WERI-Rb-1 (cell line): ENCODE measurements around the gene USP3.

Source experiments
- DNase-seq: peaks from one replicate; pipeline ENCODE4 v3.0.0-alpha.2; 2020
- H3K27ac ChIP-seq: fragments of 250-450 bp; sonication (Bioruptor Pico); 2 replicates; pipeline ENCODE4 v1.5.1; 2020; ENCODE audit warnings: mild to moderate bottlenecking, moderate library complexity
- H3K27me3 ChIP-seq: fragments of 250-450 bp; sonication (Bioruptor Pico); 2 replicates; pipeline ENCODE4 v1.5.1; 2021; ENCODE audit warnings: mild to moderate bottlenecking, low read depth, moderate library complexity; ENCODE audit not compliant: insufficient read depth, severe bottlenecking
- H3K36me3 ChIP-seq: fragments of 250-450 bp; sonication (Bioruptor Pico); 2 replicates; pipeline ENCODE4 v1.5.1; 2020; ENCODE audit warnings: mild to moderate bottlenecking, moderate library complexity
- H3K4me3 ChIP-seq: 2 replicates; pipeline ENCODE4 v1.5.1; 2011; ENCODE audit warnings: low read depth, mild to moderate bottlenecking, control low read depth, low read length
- H3K9me3 ChIP-seq: fragments of 250-450 bp; sonication (Bioruptor Pico); 2 replicates; pipeline ENCODE4 v1.5.1; 2021; ENCODE audit warnings: mild to moderate bottlenecking, moderate library complexity; ENCODE audit not compliant: severe bottlenecking
- TF ChIP-seq, protein P1 (sequence below): IDR thresholded peaks from 2 replicates; pipeline ENCODE4 v1.5.1; 2011; ENCODE audit warnings: low read depth, mild to moderate bottlenecking, control low read depth, inconsistent platforms, low read length

USP3 gene

GRCh38 chr15:63573533-63573932 lies 69.1 kb downstream of the USP3 start:
- H3K36me3 ChIP-seq: peaks cover 45% of the 10 kb centered on the region
- TF ChIP-seq, protein P1, sequence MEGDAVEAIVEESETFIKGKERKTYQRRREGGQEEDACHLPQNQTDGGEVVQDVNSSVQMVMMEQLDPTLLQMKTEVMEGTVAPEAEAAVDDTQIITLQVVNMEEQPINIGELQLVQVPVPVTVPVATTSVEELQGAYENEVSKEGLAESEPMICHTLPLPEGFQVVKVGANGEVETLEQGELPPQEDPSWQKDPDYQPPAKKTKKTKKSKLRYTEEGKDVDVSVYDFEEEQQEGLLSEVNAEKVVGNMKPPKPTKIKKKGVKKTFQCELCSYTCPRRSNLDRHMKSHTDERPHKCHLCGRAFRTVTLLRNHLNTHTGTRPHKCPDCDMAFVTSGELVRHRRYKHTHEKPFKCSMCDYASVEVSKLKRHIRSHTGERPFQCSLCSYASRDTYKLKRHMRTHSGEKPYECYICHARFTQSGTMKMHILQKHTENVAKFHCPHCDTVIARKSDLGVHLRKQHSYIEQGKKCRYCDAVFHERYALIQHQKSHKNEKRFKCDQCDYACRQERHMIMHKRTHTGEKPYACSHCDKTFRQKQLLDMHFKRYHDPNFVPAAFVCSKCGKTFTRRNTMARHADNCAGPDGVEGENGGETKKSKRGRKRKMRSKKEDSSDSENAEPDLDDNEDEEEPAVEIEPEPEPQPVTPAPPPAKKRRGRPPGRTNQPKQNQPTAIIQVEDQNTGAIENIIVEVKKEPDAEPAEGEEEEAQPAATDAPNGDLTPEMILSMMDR: no peak

DNA sequence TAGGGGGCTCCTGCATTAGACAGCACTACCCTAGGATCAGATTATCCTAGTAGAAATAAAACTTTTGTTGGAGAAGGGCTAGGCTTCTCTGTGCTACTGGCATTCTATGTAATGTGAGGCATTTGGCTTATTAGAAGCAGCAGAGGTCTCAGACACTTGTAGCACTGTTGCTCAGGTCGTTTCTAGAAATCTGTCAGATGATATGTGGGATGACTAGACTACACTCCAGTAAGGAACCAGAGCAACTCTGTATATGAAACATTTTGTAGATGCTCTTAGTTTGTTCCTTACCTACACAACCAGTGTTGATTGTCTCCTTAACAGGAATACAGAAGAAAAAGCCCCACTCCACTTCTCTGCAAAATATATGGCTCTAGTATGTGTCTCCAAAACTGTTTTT lies 70.9 kb downstream of the USP3 start:
- TF ChIP-seq, protein P1: no peak
- Histone ChIP-seq H3K36me3 (peaks cover 42% of the 10 kb centered on the region), H3K9me3 (no peaks in the 10 kb centered on the region), H3K27ac (no peak overlapping the region), H3K4me3 (no peak overlapping the region), H3K27me3 (no peaks in the 10 kb centered on the region)
- no peak for DNase-seq

More at GRCh38 chr15:63573533-63573932, 69.1 kb downstream of the USP3 start:
- Histone ChIP-seq H3K27ac (no peak overlapping the region), H3K4me3 (no peak overlapping the region), H3K9me3 (no peaks in the 10 kb centered on the region), H3K27me3 (no peaks in the 10 kb centered on the region)
- no peak for DNase-seq

DNA sequence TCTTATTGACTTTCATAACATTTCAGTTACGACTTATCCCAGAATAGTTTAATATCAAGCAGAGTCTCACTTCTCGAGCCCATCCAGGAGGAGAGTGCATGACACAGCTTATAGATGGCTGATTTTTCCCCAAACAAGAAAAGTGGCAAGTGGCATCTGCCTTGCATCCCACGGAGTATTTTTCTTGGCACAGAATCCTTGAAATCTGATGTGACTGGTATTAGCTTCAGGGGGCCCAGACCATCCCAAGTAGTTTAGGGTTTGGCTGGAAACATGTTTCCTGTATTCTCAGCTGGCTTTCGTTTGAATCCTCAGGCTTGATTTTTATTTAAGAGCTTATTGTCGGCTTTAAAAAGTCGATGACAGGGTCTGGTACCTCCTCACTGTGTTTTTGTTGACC lies 72.0 kb downstream of the USP3 start:
- Histone ChIP-seq H3K4me3 (no peak overlapping the region), H3K36me3 (peaks cover 39% of the 10 kb centered on the region), H3K9me3 (no peaks in the 10 kb centered on the region), H3K27ac (no peak overlapping the region), H3K27me3 (no peaks in the 10 kb centered on the region)
- TF ChIP-seq, protein P1: no peak
- no peak for DNase-seq

DNA sequence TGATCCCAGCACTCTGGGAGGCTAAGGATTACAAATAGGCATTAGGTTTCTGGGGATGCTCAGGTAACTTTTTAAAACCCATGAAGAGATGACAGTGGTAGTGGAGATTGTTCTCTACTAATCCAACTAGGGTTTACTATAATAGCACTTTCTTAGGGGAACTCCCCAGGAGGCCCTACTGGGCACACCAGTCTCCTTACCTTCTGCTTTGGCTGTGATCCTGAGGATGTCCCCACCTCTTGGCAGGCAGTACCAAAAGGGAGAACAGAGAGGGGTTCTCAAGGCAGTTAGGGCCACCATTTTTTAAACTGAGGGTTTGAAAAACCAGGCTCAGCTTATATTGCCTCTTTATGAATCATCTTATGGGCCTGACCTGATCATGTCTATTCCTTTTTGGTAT lies 77.8 kb downstream of the USP3 start:
- TF ChIP-seq, protein P1: no peak
- Histone ChIP-seq H3K4me3 (no peak overlapping the region), H3K36me3 (peaks cover 46% of the 10 kb centered on the region), H3K9me3 (no peaks in the 10 kb centered on the region), H3K27me3 (no peaks in the 10 kb centered on the region), H3K27ac (no peak overlapping the region)
- no peak for DNase-seq

- Histone ChIP-seq H3K27me3 (no peaks in the 10 kb centered on the region), H3K36me3 (peaks cover 49% of the 10 kb centered on the region)
- TF ChIP-seq, protein P1: no peak
Measured at GRCh38 chr15:63582718-63583426, 78.5 kb downstream of the USP3 start.

DNA sequence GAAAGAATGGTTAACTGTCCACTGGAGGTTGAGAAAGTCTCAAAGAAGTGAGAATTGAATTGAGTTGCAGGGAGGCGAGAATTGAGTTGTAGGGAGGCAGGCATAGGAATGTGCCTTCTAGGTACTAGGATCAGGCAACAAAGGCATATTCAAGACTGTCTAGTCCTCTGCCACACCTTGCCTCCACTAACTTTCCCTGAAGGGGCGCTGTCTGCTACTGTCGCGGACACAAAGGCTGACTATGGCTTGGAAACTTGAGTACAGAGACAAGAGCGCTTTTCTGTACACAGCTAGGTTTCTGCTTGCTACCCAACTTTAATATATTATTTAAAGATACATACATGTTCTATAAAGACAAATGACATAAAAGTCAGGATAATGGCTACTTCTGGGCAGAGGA lies 82.4 kb downstream of the USP3 start:
- Histone ChIP-seq H3K27ac (no peak overlapping the region), H3K36me3 (peaks cover 76% of the 10 kb centered on the region), H3K9me3 (no peaks in the 10 kb centered on the region), H3K4me3 (no peak overlapping the region), H3K27me3 (no peaks in the 10 kb centered on the region)
- TF ChIP-seq, protein P1: no peak
- DNase-seq: no peak

More at GRCh38 chr15:63582718-63583426, 78.5 kb downstream of the USP3 start:
- H3K27ac ChIP-seq: no peak overlapping the region
- H3K4me3 ChIP-seq: no peak overlapping the region
- H3K9me3 ChIP-seq: no peaks in the 10 kb centered on the region
- no peak for DNase-seq
